ENCODE results near the gene PDLIM5.

The PDLIM5 gene

DNA sequence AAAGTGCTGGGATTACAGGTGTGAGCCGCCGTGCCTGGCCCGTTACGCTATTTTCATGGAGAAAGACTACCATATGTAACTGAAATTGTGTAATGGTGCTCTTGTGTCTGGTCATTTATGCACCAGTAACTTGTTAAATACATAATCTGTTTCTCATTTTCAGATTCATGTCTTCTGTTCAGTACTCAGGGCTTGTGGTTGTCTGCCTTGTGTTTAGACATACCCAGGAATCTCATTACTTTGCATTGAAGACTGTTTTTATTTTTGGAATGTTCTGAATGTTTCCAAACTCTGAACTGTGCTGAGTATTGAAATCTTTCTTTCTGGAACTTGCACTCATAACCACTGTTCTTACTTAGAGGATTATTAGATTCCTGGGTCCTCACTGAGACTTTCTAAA is 52.8 kb downstream of the PDLIM5 start:
- H3K4me3 Mint-ChIP-seq, result no peak overlapping the region
- H3K36me3 Mint-ChIP-seq (ENCODE audit: low read depth), result peaks cover 53% of the 10 kb centered on the region
- H3K4me1 Mint-ChIP-seq, result peaks cover 25% of the 10 kb centered on the region
- no peaks in the 10 kb centered on the region for H3K27me3 Mint-ChIP-seq (ENCODE audit: low read depth, poor library complexity)
- TF ChIP-seq, protein P1, sequence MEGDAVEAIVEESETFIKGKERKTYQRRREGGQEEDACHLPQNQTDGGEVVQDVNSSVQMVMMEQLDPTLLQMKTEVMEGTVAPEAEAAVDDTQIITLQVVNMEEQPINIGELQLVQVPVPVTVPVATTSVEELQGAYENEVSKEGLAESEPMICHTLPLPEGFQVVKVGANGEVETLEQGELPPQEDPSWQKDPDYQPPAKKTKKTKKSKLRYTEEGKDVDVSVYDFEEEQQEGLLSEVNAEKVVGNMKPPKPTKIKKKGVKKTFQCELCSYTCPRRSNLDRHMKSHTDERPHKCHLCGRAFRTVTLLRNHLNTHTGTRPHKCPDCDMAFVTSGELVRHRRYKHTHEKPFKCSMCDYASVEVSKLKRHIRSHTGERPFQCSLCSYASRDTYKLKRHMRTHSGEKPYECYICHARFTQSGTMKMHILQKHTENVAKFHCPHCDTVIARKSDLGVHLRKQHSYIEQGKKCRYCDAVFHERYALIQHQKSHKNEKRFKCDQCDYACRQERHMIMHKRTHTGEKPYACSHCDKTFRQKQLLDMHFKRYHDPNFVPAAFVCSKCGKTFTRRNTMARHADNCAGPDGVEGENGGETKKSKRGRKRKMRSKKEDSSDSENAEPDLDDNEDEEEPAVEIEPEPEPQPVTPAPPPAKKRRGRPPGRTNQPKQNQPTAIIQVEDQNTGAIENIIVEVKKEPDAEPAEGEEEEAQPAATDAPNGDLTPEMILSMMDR (IDR thresholded peaks at IDR 0.05), result no peak
- peaks cover 8% of the 10 kb centered on the region for H3K9me3 Mint-ChIP-seq
- peak overlapping the region; percentile 23 for H3K27ac Mint-ChIP-seq
- no peak for DNase-seq

DNA sequence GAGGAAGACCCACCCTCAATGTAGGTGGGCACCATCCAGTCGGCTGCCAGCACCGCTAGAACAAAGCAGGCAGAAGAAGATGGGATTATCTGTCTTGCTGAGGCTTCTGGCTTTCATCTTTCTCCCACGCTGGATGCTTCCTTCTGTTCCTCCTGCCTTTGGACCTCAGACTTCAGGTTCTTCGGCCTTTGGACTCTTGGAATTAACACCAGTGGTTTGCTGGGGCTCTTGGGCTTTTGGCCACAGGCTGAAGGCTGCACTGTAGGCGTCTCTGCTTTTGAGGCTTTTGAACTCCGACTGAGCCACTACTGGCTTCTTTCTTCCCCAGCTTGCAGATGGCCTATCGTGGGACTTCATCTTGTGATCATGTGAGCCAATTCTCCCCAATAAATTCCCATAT is 55.1 kb downstream of the PDLIM5 start:
- Mint-ChIP-seq H3K27me3 (ENCODE audit: low read depth, poor library complexity) (no peaks in the 10 kb centered on the region), H3K4me3 (no peak overlapping the region), H3K4me1 (peaks cover 25% of the 10 kb centered on the region), H3K27ac (no peak overlapping the region), H3K36me3 (ENCODE audit: low read depth) (peaks cover 57% of the 10 kb centered on the region), H3K9me3 (peaks cover 5% of the 10 kb centered on the region)
- no peak for DNase-seq
- TF ChIP-seq, protein P1 (IDR thresholded peaks at IDR 0.05), result no peak

- Mint-ChIP-seq H3K36me3 (ENCODE audit: low read depth) (peaks cover 57% of the 10 kb centered on the region), H3K27ac (no peak overlapping the region)
Observed at GRCh38 chr4:94507281-94507680, 55.5 kb downstream of the PDLIM5 start.

DNA sequence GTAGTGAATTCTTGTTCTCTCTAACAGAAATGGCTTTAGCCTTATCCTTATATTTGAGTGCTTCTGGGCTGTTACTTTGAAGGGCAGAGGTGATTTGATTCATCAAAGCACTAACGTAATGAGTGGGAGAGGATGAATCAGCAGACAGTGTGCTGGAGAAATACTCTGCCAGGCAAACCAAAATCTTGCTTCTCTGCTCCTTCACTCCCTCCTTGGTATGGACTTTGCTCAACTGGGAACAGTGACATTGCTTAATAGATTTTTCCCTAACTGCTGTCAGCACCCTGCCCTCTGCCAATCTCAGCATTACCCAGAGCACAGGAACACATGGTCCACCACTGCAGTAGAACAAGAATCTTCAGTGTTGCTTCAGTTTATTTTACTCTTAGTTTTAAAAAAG is 56.0 kb downstream of the PDLIM5 start:
- TF ChIP-seq, protein P1 (IDR thresholded peaks at IDR 0.05), result no peak
- H3K9me3 Mint-ChIP-seq, result peaks cover 14% of the 10 kb centered on the region
- H3K27me3 Mint-ChIP-seq (ENCODE audit: low read depth, poor library complexity), result no peaks in the 10 kb centered on the region
- peak overlapping the region; percentile 60 for H3K27ac Mint-ChIP-seq
- H3K4me1 Mint-ChIP-seq, result peaks cover 25% of the 10 kb centered on the region
- no peak for DNase-seq
- H3K4me3 Mint-ChIP-seq, result no peak overlapping the region
- peaks cover 62% of the 10 kb centered on the region for H3K36me3 Mint-ChIP-seq (ENCODE audit: low read depth)

More at GRCh38 chr4:94507281-94507680, 55.5 kb downstream of the PDLIM5 start:
- DNase-seq, result no peak
- TF ChIP-seq, protein P1 (IDR thresholded peaks at IDR 0.05), result no peak
- Mint-ChIP-seq H3K27me3 (ENCODE audit: low read depth, poor library complexity) (no peaks in the 10 kb centered on the region), H3K9me3 (peaks cover 10% of the 10 kb centered on the region), H3K4me3 (no peak overlapping the region), H3K4me1 (peaks cover 25% of the 10 kb centered on the region)

- peaks cover 64% of the 10 kb centered on the region for H3K36me3 Mint-ChIP-seq (ENCODE audit: low read depth)
- H3K27me3 Mint-ChIP-seq (ENCODE audit: low read depth, poor library complexity), result no peaks in the 10 kb centered on the region
- no peak for DNase-seq
- H3K4me3 Mint-ChIP-seq, result no peak overlapping the region
- H3K4me1 Mint-ChIP-seq, result peaks cover 25% of the 10 kb centered on the region
- TF ChIP-seq, protein P1 (IDR thresholded peaks at IDR 0.05), result no peak
- H3K27ac Mint-ChIP-seq, result peak overlapping the region; percentile 60
- peaks cover 20% of the 10 kb centered on the region for H3K9me3 Mint-ChIP-seq
Observed at GRCh38 chr4:94508296-94508695, 56.6 kb downstream of the PDLIM5 start.

DNA sequence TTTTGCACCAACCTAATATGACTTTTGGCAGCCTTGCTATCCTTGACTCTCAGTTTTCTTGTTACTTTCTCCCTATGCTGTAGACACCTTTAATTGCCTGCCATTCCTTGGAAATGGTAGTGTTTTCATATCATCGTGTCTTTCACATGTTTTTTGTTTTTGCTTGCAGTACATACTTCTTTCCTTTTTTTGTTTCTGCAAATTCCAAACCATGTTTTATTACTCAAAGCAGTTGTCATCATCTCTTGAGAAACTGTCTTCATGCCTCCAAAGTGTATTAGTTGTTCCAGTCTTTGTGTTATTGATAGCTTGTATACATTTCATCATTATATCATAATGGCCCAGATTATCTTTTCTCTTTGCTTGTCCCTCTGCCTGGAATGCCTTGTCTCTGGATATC is 57.1 kb downstream of the PDLIM5 start:
- H3K27ac Mint-ChIP-seq, result peak overlapping the region; percentile 8
- TF ChIP-seq, protein P1 (IDR thresholded peaks at IDR 0.05), result no peak
- DNase-seq, result no peak
- H3K4me1 Mint-ChIP-seq, result peaks cover 25% of the 10 kb centered on the region
- peaks cover 25% of the 10 kb centered on the region for H3K9me3 Mint-ChIP-seq
- no peak overlapping the region for H3K4me3 Mint-ChIP-seq
- peaks cover 66% of the 10 kb centered on the region for H3K36me3 Mint-ChIP-seq (ENCODE audit: low read depth)
- no peaks in the 10 kb centered on the region for H3K27me3 Mint-ChIP-seq (ENCODE audit: low read depth, poor library complexity)

All from nephron progenitor cell (in vitro differentiated cells).